ENCODE data around the gene RABEP2.
"Not testable (repeated sequence)": the region's sequence is repeated elsewhere in the genome, so short reads cannot be mapped to it uniquely, and the experiment has no call there.

The RABEP2 gene

GRCh38 chr16:28903344-28904042 lies 21.5 kb downstream of the RABEP2 start:
- DNase-seq (ENCODE audit: low spot score): no peak

GRCh38 chr16:28902909-28903308 lies 22.1 kb downstream of the RABEP2 start:
- DNase-seq (ENCODE audit: low spot score): no peak

GRCh38 chr16:28901862-28902261 lies 23.2 kb downstream of the RABEP2 start:
- DNase-seq (ENCODE audit: low spot score): no peak

DNA sequence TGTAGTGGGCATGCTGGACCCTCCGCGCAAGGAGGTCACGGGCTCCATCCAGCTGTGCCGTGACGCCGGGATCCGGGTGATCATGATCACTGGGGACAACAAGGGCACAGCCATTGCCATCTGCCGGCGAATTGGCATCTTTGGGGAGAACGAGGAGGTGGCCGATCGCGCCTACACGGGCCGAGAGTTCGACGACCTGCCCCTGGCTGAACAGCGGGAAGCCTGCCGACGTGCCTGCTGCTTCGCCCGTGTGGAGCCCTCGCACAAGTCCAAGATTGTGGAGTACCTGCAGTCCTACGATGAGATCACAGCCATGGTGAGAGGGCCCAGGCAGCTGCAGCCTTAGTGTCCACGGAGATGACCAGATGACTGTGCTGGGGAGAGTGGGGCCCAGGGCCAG lies 24.4 kb downstream of the RABEP2 start:
- DNase-seq (ENCODE audit: low spot score): no peak

DNA sequence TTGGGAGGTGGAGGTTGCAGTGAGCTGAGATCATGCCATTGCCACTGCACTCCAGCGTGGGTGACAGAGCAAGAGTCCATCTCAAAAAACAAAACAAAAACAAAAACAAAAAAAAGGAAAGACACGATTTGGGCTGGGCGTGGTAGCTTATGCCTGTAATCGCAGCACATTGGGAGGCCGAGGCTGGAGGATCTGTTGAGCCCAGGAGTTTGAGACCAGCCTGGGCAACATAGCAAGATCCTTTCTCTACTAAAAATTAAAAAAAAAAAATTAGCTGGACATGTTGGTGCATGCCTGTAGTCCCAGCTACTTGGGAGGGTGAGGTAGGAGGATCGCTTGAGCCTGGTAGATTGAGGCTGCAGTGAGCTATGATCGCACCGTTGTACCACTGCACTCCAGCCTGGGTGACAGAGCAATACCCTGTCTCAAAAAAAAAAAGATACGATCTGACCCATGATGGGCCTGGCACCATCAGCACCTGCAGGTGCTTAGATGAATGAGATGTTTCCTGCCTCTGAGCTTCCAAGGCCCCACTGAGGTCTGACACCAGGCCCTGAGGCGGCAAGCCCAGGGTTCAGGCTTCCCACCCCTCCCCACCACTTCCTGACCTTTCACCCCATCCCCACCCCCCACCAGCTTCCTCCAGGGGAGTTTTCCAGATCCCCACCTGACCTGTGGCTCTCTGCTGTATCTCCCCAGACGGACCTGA lies 25.0 kb downstream of the RABEP2 start:
- DNase-seq (ENCODE audit: low spot score): no peak

GRCh38 chr16:28898942-28899341 lies 26.1 kb downstream of the RABEP2 start:
- no peak for DNase-seq (ENCODE audit: low spot score)

DNA sequence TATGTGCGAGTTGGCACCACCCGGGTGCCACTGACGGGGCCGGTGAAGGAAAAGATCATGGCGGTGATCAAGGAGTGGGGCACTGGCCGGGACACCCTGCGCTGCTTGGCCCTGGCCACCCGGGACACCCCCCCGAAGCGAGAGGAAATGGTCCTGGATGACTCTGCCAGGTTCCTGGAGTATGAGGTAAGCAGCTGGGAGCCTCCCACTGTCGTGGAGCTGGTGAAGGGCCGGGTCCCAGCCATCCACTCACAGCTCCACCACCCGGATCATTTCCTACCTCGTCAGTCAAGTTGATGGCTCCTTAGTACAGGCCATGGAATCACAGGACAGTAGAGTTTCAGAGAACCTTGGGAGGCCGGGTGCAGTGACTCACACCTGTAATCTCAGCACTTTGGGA lies 26.8 kb downstream of the RABEP2 start:
- DNase-seq (ENCODE audit: low spot score): no peak

- DNase-seq (ENCODE audit: low spot score): no peak
These were observed 27.2 kb downstream of the RABEP2 start for GRCh38 chr16:28897826-28898225.

DNA sequence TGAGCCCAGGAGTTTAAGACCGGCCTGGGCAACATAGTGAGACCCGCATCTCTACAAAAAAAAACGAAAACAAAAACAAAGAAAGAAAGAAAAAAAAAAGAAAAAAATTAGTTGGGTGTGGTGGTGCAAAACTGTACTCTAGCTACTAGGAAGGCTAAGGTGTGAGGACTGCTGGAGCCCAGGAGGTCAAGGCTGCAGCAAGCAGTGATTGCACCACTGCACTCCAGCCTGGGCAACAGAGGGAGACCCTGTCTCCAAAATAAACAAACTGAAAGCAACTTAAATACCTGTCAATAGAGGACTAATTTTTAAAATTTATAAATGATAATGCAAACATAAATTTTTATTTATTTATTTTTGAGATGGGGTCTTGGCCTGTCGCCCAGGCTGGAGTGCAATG lies 29.4 kb downstream of the RABEP2 start:
- DNase-seq (ENCODE audit: low spot score): no peak

DNA sequence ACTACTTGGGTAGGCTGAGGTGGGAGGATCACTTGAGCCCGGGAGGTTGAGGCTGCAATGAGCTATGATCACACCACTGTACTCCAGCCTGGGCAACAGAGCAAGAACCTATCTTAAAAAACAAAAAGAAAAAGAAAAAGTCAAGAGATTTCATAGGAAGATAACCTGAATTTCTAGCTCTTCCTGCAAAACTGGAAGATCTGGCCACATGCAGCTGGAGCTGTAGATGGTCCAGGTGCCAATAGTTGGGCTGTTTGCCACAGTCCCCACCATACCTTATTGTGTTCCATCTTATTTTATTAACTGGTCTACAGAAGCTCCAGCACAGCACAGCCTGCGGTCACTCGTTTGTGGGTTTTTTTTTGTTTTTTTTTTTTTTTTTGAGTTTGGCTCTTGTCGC lies 31.7 kb downstream of the RABEP2 start:
- no peak for DNase-seq (ENCODE audit: low spot score)

GRCh38 chr16:28891964-28892890 lies 32.8 kb downstream of the RABEP2 start:
- no peak for DNase-seq (ENCODE audit: low spot score)

GRCh38 chr16:28890355-28890754 lies 34.7 kb downstream of the RABEP2 start:
- not testable (repeated sequence) for DNase-seq (ENCODE audit: low spot score)

DNA sequence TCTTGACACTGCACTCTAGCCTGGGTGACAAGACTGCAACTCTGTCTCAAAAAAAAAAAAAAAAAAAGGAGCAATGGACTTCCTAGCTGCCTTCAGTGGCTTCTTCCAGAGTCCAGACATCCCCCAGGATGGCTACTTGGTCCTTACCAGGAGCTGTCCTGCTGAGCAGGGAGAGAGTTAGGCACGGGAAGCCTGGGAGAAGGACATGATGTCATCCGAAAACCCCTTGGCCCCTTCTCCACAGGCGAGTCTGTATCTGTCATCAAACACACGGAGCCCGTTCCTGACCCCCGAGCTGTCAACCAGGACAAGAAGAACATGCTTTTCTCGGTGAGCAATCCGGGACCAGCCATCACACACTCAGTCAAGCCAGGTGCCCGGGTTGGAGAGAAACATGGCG lies 38.1 kb downstream of the RABEP2 start:
- DNase-seq (ENCODE audit: low spot score): no peak

GRCh38 chr16:28884045-28884444 lies 41.0 kb downstream of the RABEP2 start:
- no peak for DNase-seq (ENCODE audit: low spot score)

DNA sequence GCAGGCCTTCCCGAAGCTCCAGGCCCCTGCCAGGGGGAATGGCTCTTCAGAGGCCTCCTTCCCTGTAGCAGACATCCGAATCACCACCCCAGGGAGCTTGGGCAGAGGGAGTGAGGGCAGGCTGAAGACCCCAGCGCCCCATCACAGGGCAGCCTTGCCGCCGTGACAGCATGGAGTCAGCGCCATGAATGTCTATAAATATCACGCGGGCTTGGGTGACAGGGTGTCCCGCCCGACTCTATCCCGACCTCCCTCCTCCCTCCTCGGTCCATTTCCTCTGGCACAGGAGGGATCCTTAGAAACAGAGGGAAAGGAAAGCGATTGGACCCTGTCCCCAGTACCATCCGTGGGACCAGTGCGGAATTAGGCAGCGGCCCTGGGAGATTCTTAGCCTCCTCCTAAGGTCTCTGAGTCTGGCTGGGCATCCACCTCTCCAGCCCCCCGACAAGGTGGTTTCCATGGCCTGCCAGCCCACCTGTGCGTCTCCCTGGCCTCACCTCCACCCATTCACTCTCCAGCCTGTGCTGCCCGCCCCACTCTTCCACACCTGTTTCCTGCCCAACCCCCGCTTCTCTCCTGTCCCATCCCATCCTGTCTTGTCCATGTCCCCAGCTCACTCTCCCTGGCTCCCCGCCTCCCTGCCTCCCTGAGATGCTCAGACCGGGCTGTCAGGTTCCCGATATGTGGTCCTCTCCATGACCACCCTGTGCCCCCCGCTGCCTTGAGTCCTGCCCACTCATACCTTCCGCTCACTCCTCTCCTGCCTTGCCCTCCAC lies 41.6 kb downstream of the RABEP2 start:
- DNase-seq (ENCODE audit: low spot score): no peak

GRCh38 chr16:28882551-28883160 lies 42.4 kb downstream of the RABEP2 start:
- DNase-seq (ENCODE audit: low spot score): no peak

DNA sequence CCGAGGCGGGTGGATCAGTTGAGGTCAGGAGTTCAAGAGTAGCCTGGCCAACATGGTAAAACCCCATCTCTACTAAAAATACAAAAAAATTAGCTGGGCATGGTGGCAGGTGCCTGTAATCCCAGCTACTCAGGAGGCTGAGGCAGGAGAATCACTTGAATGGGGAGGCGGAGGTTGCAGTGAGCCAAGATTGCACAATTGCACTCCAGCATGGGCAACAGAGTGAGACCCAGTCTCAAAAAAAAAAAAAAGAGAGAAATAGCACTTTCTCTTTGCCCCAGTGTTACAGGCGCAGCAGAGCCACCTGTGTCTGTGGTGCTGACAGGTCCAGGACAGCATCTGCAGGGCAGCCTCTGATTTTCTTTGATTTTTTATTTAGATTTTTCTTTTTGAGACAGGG lies 43.5 kb downstream of the RABEP2 start:
- DNase-seq (ENCODE audit: low spot score): not testable (repeated sequence)

GRCh38 chr16:28880955-28881354 lies 44.1 kb downstream of the RABEP2 start:
- no peak for DNase-seq (ENCODE audit: low spot score)

DNA sequence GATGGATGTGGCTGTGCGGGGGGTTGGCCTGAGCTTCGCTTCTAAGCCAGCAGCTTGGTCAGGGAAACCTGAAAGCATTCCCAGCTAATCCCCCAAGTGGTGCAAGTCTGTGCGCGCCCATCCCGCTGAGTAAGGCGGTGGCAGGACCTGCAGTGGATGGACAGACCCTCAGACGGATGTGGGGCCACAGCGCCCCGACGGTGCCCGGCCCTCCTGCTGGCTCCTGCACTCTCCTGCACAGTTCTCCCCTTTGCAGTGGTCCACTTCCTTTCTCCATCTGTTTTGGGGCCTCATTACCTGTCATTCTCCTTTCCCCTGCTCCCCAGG lies 44.5 kb downstream of the RABEP2 start:
- no peak for DNase-seq (ENCODE audit: low spot score)

DNA sequence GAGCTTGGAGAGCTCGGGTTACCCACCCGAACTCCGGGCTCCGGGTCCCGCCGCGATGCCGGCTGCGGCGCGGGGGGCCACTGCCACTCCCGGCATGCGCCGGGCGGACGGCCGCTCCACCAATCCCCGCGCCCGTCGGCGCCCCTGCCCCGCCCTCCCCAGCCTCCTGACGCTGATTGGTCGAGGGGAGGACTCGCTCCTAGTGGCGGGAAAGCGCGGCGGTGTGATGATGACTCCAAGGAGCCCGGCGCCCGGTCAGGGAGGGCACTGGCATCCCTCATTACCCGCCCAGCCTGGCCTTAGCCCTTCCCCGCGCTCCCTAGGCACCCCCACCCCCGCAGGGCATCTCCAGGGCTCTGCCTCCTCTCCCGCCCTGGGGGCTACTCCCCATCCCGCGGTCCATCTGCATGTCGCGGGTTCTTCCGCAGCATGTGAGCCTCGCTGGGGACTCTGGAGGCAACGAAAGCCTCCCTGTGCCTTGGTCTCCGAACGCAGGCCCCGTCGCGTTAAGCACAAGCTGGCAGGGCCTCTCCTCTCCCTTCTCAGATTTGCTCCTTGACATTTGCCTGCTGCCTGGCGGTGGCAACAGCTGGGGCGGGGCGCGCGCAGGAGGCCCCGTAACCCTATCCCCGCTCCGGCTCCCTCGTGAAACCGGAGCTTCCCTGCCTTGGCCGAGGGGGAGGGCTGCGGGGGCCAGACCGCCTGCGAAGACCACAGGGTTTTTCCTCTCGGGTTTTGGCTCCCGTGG lies 45.0 kb downstream of the RABEP2 start:
- peak; percentile 74 for DNase-seq (ENCODE audit: low spot score)

DNA sequence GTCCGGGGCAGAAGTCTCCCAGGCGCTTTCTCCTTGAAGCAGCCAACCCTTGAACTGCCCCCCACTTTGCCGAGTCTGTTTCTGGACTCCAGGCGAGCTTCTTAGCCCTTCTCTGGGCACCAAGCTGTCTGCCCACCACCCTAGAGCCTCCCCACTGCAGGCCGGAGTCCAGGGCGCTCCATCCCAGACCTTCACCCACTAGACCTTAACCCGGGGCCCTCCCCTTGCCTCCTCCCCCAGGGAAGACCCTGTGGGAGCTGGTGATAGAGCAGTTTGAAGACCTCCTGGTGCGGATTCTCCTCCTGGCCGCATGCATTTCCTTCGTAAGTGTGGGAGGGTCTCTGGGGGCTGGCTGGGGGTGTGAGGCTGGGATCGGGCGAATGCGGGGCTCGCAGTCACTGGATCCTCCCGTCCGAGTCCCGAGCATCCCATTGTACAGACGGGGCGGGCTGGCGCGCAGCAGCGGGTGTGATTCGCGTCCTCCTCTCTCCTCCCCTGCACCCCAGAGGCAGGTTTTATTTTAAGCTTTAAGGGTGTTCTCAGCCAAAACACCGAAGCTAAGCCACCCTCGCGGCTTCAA lies 45.7 kb downstream of the RABEP2 start:
- no peak for DNase-seq (ENCODE audit: low spot score)
